Left ventricle myocardium inferior (tissue), 1 donor: Measurements from ENCODE around the gene VWCE. TPM values are rescaled to one million over a fixed set of nuclear protein-coding genes. Genes with fewer than 3 reads are reported as not detected.
"Not testable (repeated sequence)": the region's sequence is repeated elsewhere in the genome, so short reads cannot be mapped to it uniquely, and the experiment has no call there.

Experiments used
- DNase-seq: peaks from one replicate; pipeline ENCODE4 v3.0.0-alpha.2; 2020
- H3K27ac ChIP-seq: fragments of 200-600 bp; replicated peaks from 2 replicates; pipeline ENCODE4 v1.8.0; 2021
- H3K27me3 ChIP-seq: fragments of 200-600 bp; 2 replicates; pipeline ENCODE4 v1.8.0; 2021; ENCODE audit warnings: low read depth
- H3K36me3 ChIP-seq: fragments of 200-600 bp; 2 replicates; pipeline ENCODE4 v1.8.0; 2021
- H3K4me1 ChIP-seq: fragments of 200-600 bp; 2 replicates; pipeline ENCODE4 v1.8.0; 2021
- H3K4me3 ChIP-seq: fragments of 200-600 bp; 2 replicates; pipeline ENCODE4 v1.8.0; 2021; ENCODE audit warnings: mild to moderate bottlenecking, moderate library complexity
- H3K9me3 ChIP-seq: fragments of 200-600 bp; replicated peaks from 2 replicates; pipeline ENCODE4 v1.8.0; 2021
- intact Hi-C: fragments of 100-400 bp; cut with micrococcal nuclease; formaldehyde crosslinking; loops from one replicate; pipeline ENCODE4 v1.11.0; 2022
- total RNA-seq: library from RNA; stranded (reverse); fragmentation: NEBNext Ultra II Directional; extraction: Animal tissue kit (Norgen Biotek cat#: 25700); gene quantifications from one replicate; pipeline ENCODE4 v1.2.1, GENCODE V29; 2021
- donor health status: DM: no; HTN: yes; CAD: no; lungs with severe emphysema.

VWCE gene
- total RNA-seq, 1 donor from 2014 or later, result 0.77 TPM

GRCh38 chr11:61240288-61240687, 54.8 kb downstream of the VWCE start:
- H3K4me1 ChIP-seq, H3K4me3 ChIP-seq, H3K27ac ChIP-seq, H3K36me3 ChIP-seq, DNase-seq, H3K9me3 ChIP-seq, intact Hi-C loops, H3K27me3 ChIP-seq: not testable (repeated sequence)

- H3K27me3 ChIP-seq, DNase-seq, H3K4me3 ChIP-seq, H3K9me3 ChIP-seq, H3K4me1 ChIP-seq, H3K27ac ChIP-seq, intact Hi-C loops, H3K36me3 ChIP-seq: not testable (repeated sequence)
Measured at GRCh38 chr11:61237130-61237529, 58.0 kb downstream of the VWCE start.

GRCh38 chr11:61232548-61233145, 62.5 kb downstream of the VWCE start:
- H3K4me1 ChIP-seq, H3K4me3 ChIP-seq, intact Hi-C loops, H3K9me3 ChIP-seq, H3K36me3 ChIP-seq, DNase-seq, H3K27me3 ChIP-seq, H3K27ac ChIP-seq: not testable (repeated sequence)

DNA sequence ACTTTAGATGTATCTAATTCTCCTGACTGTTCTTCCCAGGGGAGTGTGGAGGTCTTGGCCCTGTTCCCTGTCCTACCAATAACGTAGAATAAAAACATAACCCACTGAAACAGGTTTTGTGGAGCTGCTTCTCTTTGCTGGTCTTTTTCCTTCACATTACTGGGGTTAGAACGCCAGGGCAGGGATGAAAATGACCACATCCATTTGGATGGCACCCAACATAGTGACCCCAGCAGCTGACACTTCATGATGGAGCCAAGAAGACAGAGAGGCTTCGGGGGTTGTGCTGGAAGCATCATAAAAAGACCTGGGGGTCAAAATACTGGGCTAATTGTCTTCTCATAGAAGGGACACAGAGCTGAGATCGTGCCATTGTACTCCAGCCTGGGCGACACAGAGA, 63.5 kb downstream of the VWCE start:
- not testable (repeated sequence) for H3K4me1 ChIP-seq

GRCh38 chr11:61231033-61231432, 64.1 kb downstream of the VWCE start:
- H3K36me3 ChIP-seq, intact Hi-C loops, H3K4me3 ChIP-seq, H3K9me3 ChIP-seq, H3K27me3 ChIP-seq, H3K4me1 ChIP-seq, H3K27ac ChIP-seq, DNase-seq: not testable (repeated sequence)

More for the DNA sequence above, 63.5 kb downstream of the VWCE start:
- H3K36me3 ChIP-seq, H3K4me3 ChIP-seq, H3K27ac ChIP-seq, intact Hi-C loops, H3K27me3 ChIP-seq, DNase-seq, H3K9me3 ChIP-seq: not testable (repeated sequence)

GRCh38 chr11:61229458-61229857, 65.7 kb downstream of the VWCE start:
- H3K27ac ChIP-seq, intact Hi-C loops, H3K4me3 ChIP-seq, H3K4me1 ChIP-seq, H3K9me3 ChIP-seq, H3K27me3 ChIP-seq, DNase-seq, H3K36me3 ChIP-seq: not testable (repeated sequence)

GRCh38 chr11:61226457-61227137, 68.5 kb downstream of the VWCE start:
- H3K27me3 ChIP-seq, H3K4me1 ChIP-seq, intact Hi-C loops, H3K27ac ChIP-seq, H3K36me3 ChIP-seq, H3K4me3 ChIP-seq, H3K9me3 ChIP-seq, DNase-seq: not testable (repeated sequence)

GRCh38 chr11:61222692-61223091, 72.4 kb downstream of the VWCE start:
- DNase-seq, intact Hi-C loops: not testable (repeated sequence)

GRCh38 chr11:61222047-61222446, 73.1 kb downstream of the VWCE start, which contains the start of gene PGA4:
PGA4 (plus strand) TSS chr11:61222347; CDS start chr11:61222401, 54 bp downstream.
- H3K4me1 ChIP-seq, intact Hi-C loops, H3K36me3 ChIP-seq, H3K9me3 ChIP-seq, H3K27ac ChIP-seq, DNase-seq, H3K27me3 ChIP-seq, H3K4me3 ChIP-seq: not testable (repeated sequence)

More at GRCh38 chr11:61222692-61223091, 72.4 kb downstream of the VWCE start:
- H3K27ac ChIP-seq, H3K36me3 ChIP-seq, H3K4me1 ChIP-seq, H3K4me3 ChIP-seq, H3K9me3 ChIP-seq, H3K27me3 ChIP-seq: not testable (repeated sequence)

DNA sequence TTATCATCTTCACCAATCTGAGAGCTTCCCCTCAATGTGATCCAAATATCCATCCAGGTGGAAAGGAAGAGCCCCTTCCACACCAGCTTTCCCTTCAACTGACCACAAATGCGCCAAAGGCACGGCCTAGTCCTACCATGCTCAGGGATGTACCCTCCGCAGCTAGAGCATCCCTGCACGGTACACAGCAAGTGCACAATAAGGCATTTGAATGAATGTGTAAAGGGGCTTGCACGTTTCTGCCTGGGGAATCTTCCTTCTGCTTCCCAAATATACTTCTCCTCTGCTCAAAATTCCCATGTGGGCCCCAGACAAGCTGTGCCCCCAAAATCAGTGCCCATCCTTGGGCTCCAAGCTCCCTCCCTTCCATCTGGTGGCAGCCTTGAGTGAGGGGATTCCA, 76.1 kb downstream of the VWCE start:
- H3K4me1 ChIP-seq, DNase-seq, H3K9me3 ChIP-seq, H3K27ac ChIP-seq, intact Hi-C loops, H3K27me3 ChIP-seq, H3K36me3 ChIP-seq, H3K4me3 ChIP-seq: not testable (repeated sequence)

DNA sequence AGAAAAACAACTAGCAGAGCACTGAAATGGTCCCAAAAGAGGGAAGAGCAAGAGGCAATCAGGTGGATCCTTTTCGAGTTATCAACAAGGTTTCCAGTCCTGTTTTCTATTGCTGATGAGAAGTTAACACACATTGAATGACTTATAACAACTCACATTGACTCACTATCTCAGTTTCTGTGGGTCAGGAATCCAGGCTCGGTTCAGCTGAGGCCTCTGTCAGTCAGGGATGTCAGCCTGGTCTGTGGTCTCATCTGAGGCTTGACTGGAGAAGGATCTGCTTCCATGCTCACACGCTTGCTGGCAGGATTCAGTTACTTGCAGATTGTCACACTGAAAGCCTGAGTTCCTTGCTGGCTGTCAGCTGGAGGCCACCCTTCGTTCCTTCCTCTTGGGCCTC, 76.8 kb downstream of the VWCE start:
- H3K27me3 ChIP-seq, DNase-seq, intact Hi-C loops, H3K4me1 ChIP-seq, H3K27ac ChIP-seq, H3K36me3 ChIP-seq, H3K4me3 ChIP-seq, H3K9me3 ChIP-seq: not testable (repeated sequence)

GRCh38 chr11:61213711-61214324, 81.3 kb downstream of the VWCE start:
- H3K36me3 ChIP-seq, H3K27ac ChIP-seq, H3K27me3 ChIP-seq, intact Hi-C loops, H3K4me1 ChIP-seq, H3K4me3 ChIP-seq, DNase-seq, H3K9me3 ChIP-seq: not testable (repeated sequence)

DNA sequence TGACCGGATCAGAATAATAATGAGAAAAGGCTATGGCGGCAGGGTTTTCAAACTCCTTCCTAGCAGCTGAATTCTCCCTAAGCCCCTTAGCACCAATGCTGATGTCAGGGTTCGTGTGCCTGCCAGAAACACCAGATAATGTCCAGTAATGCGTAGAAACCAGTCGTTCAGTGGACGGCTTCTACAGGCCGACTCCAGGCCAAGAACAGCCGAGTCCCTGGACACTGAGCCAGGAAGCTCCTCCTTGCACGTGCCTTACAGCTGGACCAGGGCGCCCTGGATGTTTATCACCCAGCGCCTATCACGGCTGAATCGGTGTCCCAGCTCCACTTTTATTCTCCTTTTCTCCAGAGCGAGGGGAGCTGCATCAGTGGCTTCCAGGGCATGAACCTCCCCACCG, 82.9 kb downstream of the VWCE start:
- H3K27me3 ChIP-seq, H3K9me3 ChIP-seq, H3K27ac ChIP-seq, H3K36me3 ChIP-seq, intact Hi-C loops, DNase-seq, H3K4me1 ChIP-seq, H3K4me3 ChIP-seq: not testable (repeated sequence)

- intact Hi-C loops, H3K4me1 ChIP-seq, H3K9me3 ChIP-seq, H3K27me3 ChIP-seq, H3K36me3 ChIP-seq, DNase-seq, H3K4me3 ChIP-seq, H3K27ac ChIP-seq: not testable (repeated sequence)
Measured at GRCh38 chr11:61211327-61211952, 83.7 kb downstream of the VWCE start.
